A549 (cell line): ENCODE results near the gene SCYGR3.

ENCODE experiments used
- CTCF ChIP-seq: fragments of >200 bp; sonication (Bioruptor Twin); formaldehyde crosslinking; IDR thresholded peaks from 3 replicates; pipeline ENCODE4 v1.5.1; 2016
- HDAC2 ChIP-seq: fragments of 200-600 bp; sonication (generic); IDR thresholded peaks from 2 replicates; pipeline ENCODE4 v1.6.1; 2016
- POLR2A ChIP-seq: IDR thresholded peaks from 2 replicates; pipeline ENCODE4 v1.6.1; 2012; ENCODE audit warnings: mild to moderate bottlenecking, low read length

- TF ChIP-seq CTCF: no peak
- TF ChIP-seq HDAC2: no peak
- no peak for TF ChIP-seq POLR2A
Observed at GRCh38 chr2:227612546-227613271, 1.9 kb downstream of the SCYGR3 start.
